Endometrium (tissue), 2 donors: ENCODE data around the gene ALG12.

ENCODE experiments used
- FAIRE-seq: peaks from 2 replicates; lab custom pipeline; 2012; peaks lifted over from hg19 to GRCh38; lab: Jason Lieb, UNC
- donor health status: control.
- donor health status: control.

ALG12 gene

GRCh38 chr22:49887064-49887451 lies 31.2 kb downstream of the ALG12 start:
- no peak for FAIRE-seq

DNA sequence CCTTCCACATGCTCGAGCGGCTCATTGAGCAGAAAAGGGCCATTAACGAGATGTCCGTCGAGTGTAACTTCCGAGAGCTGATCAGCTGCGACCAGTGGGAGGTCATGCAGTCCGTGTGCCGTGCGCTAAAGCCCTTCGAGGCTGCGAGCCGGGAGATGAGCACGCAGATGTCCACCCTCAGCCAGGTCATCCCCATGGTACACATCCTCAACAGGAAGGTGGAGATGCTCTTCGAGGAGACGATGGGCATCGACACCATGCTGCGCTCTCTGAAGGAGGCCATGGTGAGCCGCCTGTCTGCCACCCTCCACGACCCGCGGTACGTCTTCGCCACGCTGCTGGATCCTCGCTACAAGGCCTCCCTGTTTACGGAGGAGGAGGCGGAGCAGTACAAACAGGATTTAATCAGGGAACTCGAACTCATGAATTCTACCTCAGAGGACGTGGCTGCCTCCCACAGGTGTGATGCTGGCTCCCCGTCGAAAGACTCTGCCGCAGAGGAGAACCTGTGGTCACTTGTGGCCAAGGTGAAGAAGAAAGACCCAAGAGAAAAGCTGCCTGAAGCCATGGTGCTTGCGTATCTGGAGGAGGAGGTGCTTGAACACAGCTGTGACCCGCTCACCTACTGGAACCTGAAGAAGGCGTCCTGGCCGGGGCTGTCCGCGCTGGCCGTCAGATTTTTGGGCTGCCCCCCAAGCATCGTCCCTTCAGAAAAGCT lies 31.7 kb downstream of the ALG12 start:
- FAIRE-seq = no peak

GRCh38 chr22:49885881-49886280 lies 32.4 kb downstream of the ALG12 start:
- FAIRE-seq = no peak

DNA sequence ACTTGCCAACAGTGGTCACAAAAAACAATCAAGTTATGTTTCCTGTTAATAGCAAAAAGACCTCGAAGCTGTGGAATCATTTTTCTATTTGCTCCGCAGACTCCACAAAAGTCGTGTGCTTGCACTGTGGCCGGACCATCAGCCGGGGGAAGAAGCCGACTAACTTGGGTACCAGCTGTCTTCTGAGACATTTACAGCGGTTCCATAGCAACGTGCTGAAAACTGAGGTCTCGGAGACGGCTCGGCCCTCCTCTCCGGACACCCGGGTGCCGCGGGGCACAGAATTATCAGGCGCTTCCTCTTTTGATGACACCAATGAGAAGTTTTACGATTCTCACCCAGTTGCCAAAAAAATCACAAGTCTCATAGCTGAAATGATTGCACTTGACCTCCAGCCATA lies 33.0 kb downstream of the ALG12 start:
- no peak for FAIRE-seq

GRCh38 chr22:49884503-49885260 lies 33.6 kb downstream of the ALG12 start:
- no peak for FAIRE-seq

- FAIRE-seq = no peak
Observed at GRCh38 chr22:49884075-49884474, 34.2 kb downstream of the ALG12 start.

- no peak for FAIRE-seq
Observed at GRCh38 chr22:49883294-49883640, 35.0 kb downstream of the ALG12 start.

DNA sequence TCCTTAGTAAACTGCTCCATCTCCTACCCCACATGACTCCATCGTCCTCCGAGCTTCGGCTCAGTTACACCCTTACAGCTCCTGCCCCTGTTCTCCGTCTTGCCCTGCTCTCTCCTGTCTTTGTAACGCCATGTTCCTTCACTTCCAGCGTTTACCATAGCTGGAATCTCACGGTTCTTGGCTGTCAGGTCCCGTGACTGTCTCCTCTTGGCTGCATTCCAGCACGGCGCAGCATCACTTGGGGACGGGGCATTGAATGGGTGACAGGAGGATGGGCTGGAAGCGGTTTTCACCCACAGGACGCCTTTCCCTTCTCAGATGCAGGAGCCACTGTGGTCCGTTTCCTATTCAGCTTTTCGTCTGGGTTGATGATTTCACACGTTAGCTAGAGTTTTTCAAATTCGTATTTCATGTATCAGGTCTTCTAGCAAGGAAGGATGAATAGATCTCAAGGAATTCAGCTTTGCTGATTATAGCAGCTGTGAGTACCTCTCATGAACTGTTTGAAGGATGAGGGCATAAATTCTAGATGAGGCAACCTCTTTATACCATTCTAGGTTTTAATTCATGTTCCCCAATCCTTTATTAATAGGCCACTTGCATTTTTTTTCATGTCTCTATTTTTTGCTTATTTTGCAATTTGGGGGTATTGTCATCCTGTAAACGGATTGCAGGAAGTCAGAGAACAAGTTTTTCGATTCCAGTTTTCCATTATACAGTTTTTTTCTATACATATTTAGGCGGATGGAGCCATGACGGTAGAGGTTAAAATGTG lies 35.5 kb downstream of the ALG12 start:
- FAIRE-seq = no peak

GRCh38 chr22:49881856-49882255 lies 36.4 kb downstream of the ALG12 start:
- no peak for FAIRE-seq

- no peak for FAIRE-seq
Observed at GRCh38 chr22:49880281-49880680, 38.0 kb downstream of the ALG12 start.

- no peak for FAIRE-seq
Observed at GRCh38 chr22:49879871-49880270, 38.4 kb downstream of the ALG12 start.

DNA sequence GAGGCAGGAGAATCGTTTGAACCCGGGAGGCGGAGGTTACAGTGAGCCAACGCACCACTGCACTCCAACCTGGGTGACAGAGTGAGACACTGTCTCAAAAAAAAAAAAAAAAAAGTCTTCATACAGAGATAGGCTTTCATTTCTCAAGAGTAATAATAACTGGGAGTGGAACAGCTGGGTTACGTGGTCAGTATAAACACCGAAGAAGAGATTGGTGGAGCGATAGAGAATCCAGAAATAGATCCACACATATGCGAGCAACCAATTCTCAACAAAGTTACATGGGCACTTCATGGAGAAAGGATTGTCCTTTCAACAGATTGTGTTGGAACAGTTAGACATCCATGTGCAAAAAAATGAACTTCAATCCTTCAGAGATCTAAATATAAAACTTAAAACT lies 40.0 kb downstream of the ALG12 start:
- no peak for FAIRE-seq

DNA sequence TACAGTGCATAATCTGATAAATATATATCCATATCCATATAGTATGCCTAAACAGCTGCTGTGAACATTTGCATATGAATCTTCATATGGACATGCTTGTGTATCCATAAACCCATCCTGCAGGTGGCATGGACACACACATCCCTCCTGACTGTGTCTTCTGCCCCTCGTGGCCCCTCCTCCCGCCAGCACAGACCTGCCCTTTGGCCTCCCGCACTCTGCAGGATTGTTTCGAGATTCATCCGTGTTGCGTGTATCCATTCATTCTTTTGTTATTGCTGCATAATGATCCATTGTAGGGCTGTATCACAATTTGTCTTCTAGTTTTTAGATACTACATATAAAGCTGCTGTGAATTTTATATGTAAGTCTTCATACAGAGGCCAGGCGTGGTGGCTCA lies 40.6 kb downstream of the ALG12 start:
- FAIRE-seq = no peak

DNA sequence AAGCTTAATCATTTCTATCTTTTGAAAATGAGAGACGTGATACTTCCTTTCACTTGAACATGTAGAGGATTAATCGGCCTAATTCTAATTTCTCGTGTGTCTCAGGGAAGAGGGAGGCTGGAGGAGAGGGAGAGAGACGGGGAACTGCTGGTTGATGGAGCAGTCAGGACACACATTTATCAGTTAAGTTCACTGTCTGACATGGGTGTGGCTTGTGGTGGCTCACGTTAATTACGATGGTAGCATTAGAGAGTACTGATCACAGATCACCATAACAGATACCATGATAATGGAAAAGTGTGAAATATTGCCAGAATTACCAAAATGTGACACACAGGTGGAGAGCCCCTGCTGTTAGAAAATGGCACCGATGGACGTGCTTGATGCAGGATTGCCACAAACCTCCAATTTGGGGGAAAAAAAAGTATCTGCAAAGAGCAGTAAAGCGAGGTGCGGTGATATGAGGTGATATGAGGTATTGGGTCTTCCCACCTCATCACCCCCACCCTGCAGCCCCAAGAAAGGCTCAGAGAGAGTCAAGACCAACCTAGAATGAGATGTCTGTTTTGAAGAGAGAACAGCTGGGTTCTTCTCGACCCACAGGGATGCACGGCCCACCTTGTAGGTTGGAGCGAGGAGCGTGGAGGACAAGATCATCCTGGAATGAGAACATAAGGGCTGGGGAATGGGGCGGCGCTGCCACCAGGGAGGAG lies 44.9 kb downstream of the ALG12 start:
- FAIRE-seq = no peak

DNA sequence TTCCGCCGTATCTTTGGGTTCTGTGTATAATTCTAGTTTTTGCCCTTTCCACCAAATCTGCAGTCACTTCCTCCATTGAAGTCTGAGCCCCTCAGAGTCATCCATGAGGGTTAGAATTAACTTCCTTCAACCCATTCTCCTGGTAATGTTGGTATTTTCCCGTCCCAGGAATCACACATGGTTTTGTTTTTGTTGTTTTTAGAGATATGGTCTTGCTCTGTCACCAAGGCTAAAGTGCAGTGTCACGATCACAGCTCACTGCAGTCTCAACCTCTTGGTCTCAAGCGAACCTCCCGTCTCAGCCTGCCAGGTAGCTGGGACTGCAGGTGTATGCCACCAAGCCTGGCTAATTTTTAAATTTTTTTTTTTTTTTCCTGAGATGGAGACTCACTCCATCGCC lies 45.9 kb downstream of the ALG12 start:
- no peak for FAIRE-seq

GRCh38 chr22:49871482-49871881 lies 46.8 kb downstream of the ALG12 start:
- FAIRE-seq = no peak

- no peak for FAIRE-seq
Observed at GRCh38 chr22:49869845-49870712, 48.2 kb downstream of the ALG12 start.

DNA sequence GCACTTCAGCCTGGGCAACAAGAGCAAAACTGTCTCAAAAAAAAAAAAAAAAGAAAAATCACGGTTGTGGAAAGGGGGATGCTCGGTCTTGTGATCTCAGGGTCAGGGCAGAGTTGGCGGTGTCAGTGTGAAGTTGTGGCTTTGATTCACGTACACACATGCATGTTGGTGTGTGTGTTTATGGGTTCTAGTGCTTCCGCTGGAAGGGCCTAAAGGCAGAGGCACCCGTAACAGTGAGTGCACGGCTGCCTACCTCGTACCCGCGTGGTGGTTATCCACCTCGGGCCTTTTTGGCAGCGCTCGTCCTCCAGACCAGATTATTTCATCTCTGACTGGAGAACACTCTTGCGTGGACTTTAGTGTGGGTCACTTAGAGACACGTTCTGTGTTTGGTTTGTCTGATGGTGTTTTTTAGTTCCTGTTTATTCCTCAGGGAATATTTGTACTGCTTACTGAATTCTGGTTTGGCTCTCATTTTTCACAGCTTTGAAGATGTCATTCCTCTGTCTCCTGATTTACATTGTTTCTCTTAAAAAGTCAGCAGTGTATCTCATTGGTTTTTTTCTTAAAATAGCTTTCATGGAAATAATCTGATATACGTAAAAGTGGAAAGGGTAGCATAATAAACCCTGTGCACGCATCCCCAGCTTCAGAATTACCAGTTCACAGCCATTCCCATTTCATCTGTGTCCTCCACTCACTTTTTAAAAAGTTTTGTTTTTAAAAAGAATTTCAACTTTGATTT lies 49.0 kb downstream of the ALG12 start:
- no peak for FAIRE-seq

- no peak for FAIRE-seq
Observed at GRCh38 chr22:49867303-49868265, 50.7 kb downstream of the ALG12 start.

DNA sequence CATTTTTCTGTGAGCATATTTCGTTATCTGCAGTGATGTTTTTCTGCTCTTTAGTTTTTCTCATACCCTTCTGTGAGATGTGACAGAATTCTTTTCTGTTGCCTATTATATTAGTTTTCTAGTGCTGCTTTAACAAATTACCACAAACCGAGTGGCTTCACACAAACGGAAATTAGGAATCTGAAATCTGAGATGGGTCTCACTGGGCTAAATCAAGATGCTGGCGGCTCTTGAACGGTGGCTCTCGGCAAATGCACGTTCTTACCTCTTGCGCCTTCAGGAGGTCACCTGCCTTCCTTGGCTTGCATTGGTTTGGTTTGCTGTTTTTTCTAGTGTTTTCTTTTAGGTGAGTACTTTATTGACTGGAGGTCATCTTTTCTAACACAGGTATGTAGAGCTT lies 51.6 kb downstream of the ALG12 start:
- no peak for FAIRE-seq
